SU-DHL-6 (cell line): ENCODE data around the gene REXO5.

ENCODE experiments used
- CTCF ChIP-seq: fragments of 200-600 bp; sonication (generic); IDR thresholded peaks from one replicate; pipeline ENCODE4 v1.5.1; 2017; ENCODE audit warnings: antibody characterized with exemption, mild to moderate bottlenecking, low read length, moderate library complexity; ENCODE audit not compliant: insufficient read depth, poor library complexity, severe bottlenecking
- EZH2phosphoT487 ChIP-seq: fragments of 200-600 bp; sonication (generic), shearing (Covaris generic); conservative IDR thresholded peaks from 2 replicates; pipeline ENCODE4 v1.6.1; 2018; ENCODE audit warnings: mild to moderate bottlenecking, antibody characterized with exemption, low read length, moderate library complexity, mixed read lengths

- TF ChIP-seq EZH2phosphoT487 = no peak
- TF ChIP-seq CTCF = no peak
Measured at GRCh38 chr16:20767577-20767976, 38.8 kb upstream of the REXO5 start.
